ENCODE data around the gene MLC1. TPM values are rescaled to one million over a fixed set of nuclear protein-coding genes. Genes with fewer than 3 reads are reported as not detected.

The MLC1 gene
- polyA plus RNA-seq, 10 donors = 0.39 to 1.4 (median 0.78) TPM

DNA sequence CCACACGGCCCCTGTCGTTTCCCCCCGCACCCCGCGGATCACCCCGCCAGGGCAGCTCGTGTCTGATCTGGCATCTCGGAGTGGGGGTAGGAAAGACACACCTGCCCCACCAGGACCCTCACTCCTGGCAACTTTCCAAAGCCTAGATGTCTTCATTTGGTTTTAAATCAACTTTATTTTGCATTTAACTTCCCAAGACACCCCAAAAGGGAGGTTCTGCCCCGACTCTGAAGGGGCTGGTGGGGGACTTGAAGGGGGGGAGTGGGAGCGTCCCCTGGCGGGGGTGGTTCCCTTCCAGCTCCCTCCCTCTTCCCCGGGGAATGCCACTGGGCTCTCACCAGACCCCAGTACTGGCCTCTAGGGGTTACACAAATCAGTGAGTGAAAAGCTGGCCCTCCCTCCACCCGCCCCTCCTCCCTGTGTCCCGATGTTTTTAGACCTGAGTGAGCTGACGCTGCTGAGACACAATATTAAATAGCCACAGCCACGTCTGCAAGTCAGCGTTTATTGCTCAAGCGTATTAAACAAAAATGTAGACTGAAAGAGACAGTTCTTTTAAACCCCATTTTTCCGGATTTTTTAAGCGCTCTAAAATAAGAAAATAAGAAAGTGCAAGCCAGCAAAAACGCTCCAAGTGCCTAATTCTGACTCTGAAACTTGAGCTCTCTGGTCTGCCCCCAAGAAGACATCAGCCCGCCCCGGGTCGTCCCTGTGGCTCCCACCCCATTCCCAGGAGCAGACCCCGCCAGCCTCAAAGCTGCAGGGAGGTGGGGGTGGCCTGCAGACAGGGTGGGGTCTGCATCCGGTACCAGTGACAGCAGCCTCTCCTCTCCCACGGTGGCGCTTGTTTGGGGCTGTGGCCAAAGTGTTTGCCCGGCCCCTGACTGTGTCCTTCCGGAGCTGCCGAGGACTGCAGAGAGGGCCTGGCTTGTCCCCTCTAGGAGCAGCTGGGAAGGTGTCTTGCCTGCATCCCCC is 26.0 kb downstream of the MLC1 start:
- peak in 2 of 3 donors; percentile 16 to 53 for DNase-seq

DNA sequence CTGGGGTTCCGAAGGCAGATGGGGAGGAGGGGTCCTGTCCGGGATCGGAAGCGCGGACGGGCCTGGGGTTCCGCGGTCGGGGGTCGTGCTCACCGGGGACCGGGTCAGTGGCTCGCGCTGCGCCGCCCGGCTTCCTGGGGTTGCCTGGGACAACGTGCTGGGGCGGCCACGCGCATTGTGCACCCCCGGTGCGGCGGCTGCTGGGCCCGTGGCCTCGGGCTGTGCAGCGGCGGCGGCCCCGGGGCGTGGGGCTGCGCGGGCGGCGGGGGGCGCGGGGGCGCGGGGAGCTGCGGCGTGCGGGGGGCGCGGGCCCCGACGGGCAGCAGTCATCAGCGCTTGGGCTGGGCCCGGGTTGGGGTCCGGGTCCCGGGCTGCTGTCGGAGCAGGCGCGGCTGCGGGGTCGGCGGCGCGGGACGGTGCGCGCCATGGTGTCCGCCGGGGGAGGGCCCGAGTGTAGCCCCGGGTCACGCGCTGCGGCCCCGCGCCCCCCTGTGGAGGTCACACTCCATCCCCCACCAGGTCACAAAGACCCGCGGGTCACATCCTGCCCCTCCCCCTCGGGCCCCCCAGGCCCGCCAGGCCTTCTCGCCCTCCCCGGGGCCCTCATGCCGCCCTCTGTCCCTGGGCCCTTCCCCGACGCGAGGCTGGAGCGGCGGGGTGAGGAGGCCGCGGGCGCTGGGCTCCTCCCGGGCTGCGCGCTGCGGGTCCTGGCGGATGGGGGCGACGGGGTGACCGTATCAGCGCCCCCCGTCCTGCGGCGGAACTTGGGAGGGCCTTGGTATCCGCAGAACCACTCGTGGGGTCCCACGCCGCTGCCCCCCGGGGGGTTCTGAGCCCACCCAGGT is 26.9 kb downstream of the MLC1 start, which contains the start of gene TTLL8:
Gene TTLL8, minus strand, starts transcription at position 238 of the 845 bp plus-strand sequence.
- DNase-seq = no peak

DNA sequence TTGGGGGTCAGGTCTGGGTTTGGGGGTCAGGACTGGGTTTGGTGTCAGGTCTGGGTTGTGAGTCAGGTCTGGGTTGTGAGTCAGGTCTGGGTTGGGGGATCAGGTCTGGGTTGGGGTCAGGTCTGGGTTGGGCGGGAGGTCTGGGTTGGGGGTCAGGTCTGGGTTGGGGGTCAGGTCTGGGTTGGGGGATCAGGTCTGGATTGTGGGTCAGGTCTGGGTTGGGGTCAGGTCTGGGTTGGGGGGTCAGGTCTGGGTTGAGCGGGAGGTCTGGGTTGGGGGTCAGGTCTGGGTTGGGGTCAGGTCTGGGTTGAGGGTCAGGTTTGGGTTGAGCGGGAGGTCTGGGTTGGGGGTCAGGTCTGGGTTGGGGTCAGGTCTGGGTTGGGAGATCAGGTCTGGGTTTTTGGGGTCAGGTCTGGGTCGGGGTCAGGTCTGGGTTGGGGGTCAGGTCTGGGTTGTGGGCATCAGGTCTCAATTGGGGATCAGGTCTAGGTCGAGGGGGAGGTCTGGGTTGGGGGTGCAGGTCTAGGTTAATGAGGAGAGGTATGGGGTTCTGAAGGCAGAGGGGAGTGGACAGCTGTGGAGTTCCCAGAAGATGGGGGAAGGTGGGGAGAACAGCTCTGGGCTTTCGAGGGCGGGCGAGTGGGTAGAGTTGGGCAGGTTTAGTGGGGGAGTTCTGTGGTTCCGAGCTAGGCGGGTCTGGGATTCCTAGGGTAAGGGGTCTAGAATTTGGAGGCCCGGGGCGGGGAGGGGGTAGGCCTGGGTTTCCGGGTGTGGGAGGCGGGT is 27.8 kb downstream of the MLC1 start:
- DNase-seq = no peak

DNA sequence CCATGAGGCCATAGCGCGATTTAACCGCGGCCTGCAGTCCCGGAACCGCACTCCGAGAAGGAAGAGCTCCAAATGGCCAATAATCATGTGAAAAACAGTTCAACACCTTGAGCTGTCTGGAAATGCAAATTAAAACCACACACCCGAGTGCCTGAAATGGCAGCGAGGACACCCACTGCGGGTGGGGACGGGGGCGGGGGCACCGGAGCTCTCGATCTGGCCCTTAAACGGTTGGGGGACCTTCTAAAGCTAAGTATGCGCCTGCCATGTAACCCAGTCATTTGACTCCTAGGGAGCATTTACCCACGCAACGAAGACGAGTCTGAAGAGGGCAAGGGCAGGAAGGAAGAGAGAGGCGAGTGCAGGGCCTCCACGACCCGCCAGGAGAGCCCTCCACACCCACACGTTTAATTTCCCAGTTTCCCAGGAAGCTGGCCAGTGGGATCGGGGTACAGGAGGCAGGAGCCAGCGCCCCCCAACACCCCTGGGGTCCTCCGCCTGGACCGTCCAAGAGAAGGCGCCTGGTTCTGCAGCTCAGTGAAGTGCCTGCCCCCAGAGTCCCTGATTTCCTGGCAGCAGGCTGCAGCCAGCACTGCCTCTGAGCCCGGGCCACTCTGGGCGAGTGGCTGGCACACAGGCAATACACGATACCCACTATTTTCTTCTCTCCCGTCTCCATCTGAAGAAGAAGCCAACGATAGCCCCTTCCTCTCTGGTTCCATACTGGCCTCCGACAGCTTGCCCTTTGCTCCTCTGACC is 28.8 kb downstream of the MLC1 start:
- no peak for DNase-seq

DNA sequence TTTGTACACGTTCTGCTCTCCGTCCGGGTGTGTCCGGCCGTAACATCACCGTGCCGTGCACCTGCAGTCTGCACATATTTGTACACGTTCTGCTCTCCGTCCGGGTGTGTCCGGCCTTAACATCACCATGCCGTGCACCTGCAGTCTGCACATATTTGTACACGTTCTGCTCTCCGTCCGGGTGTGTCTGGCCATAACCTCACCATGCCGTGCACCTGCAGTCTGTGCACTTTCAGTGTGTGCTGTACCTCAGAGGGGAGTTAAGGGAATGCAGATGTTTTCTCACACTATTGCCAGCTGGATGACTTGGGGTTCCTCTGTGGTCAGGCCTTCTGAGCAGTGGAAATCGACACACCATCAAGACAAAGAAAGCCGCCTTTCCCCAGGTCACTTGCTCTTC is 31.4 kb downstream of the MLC1 start:
- DNase-seq = no peak

DNA sequence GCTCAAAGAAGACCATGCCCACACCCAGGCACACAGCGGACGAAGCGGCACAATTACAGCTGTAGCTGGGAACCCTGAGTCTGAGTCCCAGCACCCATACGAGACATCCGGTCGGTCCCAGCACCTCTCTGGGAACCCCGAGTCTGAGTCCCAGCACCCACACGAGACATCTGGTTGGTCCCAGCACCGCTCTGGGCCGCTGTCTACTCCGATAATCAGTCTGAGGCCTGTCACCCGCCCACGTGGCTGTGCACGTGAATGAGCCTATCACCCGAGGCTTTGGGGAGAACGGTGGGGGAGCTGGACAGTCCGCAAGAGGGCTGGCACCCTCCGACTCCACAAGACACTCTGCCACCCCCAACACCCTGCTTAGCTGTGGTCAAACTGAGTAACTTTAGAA is 33.3 kb downstream of the MLC1 start:
- DNase-seq = no peak

DNA sequence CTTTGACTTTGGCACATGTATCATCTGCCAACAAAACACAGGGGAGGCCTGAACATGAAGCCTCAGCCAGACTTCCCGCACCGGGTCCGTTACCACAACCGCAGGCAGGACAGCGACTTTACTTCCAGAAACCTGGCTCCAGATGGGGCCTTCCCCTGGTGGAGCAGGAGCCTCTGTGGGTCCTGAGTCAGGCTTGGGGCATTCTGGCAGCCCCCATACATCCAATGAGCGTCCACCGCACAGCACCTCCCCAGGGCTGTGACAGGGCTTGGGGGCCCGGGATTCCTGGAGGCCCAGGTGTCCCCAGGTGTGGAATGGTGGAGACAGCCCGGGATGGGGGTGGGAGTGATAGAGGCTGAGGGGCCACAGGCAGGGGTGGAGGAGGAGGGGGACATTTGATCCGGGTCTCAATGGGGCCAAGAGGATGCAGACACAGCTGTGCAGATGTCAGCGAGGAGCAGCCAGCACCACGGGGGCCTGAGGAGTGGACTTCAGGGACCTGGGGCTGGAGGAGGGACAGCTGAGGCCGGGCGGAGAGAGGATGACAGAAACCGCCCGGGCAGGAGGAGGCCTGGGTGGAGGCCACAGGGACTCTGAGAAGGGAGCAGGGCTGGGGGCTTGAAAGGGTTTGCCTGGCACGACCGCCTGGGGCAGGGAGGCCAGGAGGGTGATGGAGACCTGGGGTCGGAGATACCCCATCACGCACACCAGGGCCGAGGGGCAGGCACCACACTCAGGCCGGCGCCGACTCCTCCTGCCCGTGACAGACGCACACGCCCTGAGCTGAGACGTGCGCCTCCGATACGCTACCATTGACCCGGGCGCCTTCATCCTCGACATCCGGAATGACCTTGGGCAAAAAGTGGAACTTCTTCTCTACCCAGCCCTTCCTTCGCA is 35.7 kb downstream of the MLC1 start:
- DNase-seq = no peak

DNA sequence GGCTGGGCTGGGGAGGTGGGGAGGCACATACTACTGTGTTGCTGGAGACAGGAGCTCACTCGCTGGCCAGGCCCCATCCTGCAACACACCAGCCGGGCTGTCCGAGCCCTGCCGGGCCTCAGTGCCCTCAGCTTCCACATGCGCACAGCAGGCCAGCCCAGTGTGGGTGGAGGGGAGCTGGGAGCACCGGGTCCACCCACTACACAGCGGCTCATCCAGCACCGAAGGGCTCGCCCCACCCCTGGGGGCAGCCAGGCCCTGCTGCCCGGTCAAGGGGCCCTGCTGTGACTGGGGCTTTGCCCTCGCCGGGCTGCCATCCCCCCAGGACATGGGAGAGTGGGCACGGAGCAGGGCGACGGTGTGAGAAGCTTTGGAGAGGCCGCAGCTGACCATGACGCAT is 36.4 kb downstream of the MLC1 start:
- no peak for DNase-seq

DNA sequence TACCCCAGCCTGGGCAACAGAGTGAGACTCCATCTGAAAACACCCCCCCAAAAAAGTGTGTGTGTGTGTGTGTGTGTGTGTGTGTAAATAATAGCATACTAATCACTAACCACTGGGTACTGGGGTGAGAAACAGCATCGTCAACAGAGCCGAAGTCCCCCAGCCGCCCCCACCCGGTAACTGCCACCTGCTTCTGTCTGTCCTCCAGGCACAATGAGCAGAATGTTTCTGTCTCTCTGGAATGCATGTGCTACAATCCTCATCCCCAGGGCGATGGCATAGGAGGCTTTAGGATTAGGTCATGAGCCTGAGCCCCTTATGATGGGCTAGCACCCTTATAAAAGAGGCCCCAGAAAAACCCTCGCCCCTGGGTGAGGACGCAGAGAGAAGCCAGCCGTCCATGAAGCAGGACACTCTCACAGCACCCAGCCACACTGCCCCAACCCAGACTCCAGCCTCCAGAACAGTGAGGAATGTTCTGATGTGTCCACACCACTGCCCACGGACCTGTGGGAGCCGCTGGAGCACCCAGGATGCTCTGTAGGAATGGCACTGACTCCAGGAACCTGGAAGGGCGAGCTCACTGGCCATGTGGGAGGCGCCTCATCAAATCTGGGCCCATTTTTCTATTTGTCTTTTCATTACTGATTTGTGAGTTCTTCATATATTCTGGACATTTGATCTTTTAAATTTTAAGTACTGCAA is 37.0 kb downstream of the MLC1 start:
- DNase-seq = peak in 1 of 3 donors; percentile 37

DNA sequence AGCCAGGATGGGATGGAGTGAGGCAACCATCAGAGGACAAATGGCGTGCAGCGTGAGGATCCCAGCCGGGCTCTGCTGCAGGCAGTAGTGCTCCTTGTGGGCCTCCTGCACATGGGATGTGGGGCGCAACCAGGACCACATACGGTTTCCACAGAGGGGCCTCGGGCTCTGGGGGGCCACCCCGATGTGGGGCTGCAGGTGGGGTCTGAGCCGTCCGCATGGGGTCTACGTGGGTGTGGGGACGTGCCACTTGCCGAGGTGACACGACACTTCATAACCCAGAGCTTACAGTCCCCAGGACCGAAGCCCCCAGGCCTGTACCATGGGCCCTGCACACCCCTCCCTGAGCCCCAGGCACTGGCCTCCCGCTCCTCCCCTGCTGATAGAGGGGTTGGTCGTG is 37.9 kb downstream of the MLC1 start:
- DNase-seq = no peak

DNA sequence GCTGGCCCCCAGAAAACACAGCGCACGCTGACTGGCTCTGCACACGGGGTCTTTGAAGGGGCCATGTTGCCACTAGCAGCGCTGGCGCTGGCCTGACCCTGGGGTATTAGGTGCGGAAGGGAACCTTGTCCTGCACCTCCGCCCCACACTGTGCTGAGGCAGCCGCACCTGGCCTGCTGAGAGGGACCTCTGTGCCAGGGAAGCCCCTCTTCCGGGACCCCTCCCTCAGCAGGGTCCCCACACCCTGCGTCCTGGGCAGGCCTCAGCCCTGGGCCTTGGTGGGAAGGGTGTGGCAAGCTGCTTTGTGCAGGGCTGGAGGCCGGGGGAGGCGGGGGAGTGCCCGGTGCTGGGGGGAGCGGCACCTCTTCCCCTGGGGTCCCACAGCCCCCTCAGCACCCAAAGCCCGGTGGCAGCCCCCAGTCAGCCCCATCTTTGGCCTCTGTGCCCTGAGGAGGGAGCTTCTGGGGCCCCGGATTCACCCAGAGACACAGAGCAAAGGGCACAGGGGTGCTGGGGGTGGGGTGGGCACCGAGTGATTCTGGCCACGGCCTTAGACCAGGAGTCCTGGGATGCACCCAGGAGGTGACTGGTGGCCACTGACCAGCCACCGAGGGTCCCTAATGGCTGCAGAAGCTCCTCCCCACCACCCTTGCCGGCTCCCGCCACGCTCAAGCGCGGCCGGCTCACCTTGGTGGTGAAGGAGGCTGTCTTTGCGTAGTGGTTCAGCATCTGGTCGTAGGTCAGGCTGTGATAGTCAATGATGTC is 38.6 kb downstream of the MLC1 start:
- DNase-seq = no peak

DNA sequence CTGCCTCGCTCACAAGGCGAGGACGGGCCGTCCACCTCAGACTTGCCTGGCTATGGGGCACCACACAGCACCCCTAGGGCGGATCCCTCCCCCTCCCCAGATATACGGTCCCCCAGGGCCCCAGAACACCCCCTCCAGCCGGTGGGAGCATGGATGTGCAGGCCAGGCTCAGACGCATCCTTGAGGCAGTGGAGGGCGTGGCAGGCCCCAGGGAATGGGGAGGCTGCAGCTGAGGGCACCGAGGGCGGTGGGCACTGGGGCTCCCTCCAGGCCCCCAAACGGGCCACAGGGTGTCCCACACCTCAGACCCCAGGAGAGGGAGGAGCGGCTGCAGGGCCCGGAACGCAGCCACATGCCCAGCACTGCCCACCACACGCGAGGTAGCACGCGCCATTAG is 39.2 kb downstream of the MLC1 start:
- DNase-seq = no peak

DNA sequence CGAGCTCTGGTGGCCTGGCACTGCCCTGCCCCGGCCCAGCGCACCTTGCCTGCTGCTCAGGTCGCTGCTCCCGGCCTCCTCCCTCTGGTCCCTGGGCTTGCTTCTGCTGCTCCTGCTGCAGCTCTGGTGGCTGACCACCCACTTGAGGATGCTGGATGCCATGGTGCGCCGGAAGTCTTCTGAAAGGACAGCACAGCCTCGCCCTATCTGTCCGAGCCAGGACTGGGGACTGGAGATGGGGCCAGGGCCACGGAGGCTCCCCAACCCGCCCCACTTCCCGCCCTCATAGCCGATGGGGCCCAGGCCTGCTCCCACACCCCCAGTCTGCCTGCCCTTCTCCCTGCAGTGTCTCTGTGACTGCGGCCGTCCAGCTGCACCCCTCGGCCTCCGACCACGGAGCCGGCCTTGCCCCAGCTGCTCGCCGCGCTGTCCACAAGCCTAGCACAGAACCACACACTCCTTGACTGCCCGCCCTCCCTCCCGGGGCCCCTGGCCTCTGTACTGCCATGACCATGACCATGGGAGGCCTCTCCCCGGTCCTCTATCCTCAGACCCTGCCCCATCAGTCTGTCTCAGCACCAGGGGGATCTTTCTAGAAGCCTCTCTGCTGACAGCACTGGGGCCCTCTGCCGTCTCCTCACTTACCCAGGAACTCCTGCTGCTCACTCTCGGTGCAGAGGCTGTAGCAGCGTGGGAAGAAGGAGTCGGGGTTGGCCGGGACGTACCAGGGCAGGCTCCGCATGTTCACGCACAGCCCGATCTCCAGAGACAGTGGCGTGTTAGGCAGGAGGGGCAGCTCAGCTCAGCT is 39.8 kb downstream of the MLC1 start:
- DNase-seq = no peak

DNA sequence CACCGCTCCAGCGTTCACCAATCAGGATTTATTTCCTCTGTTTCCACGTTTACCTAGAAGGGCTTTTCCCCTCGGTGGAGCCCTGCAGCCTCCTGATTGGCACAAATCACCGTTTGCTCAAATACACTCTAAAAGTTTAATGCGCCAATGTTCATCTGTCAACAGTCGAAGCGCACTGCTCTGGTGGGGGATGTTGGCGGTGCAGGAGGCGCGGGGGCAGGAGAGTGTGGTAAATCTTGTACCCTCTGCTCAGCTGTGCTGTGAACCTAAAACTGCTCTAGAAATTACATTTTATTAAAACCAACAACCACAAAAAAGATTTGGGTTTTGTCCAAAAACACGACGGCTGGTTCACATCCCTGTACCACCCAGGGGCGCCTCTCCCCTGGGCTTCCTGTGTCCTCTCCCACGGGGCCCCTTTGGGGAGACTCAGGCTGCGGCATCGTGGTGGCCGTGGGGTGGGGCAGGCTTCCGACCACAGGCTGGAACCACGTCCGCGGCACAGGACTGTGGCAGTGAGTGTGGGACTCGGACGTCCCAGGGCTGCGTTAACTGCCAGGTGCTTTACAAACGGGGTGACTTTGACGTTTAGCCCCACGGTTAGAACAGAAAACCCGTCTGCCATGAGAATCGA is 40.6 kb downstream of the MLC1 start:
- DNase-seq = no peak

DNA sequence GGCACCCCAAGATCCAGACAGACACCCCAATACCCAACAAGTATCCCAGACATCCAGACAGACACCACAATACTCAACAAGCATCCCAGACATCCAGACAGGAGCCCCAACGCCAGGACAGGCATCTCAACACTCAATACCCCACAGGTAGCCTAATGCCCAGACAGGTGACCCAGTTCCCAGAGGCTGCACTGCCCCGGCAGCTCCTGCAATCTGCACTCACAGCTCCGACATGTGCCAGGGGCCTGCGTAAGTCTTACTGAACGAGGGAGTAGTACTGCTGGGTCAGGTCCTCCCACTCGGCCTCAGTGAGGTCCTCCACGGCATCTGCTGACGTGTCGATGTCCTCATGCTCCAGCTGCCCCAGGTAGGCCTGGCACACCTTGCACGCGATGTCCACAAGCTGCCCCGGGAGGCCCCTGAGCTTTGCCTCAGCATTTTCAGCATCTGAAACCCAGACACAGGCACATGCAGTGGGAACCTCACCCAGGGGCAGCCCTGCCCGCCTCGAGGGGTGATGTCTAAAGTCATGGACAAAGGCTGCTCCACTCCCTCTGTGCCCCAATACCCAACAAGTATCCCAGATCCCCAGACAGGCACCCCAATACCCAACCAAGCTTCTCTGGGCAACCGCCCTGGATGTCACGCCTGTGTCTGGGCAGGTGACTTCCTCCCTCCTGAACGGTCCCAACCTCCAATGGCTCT is 43.7 kb downstream of the MLC1 start:
- DNase-seq = no peak

DNA sequence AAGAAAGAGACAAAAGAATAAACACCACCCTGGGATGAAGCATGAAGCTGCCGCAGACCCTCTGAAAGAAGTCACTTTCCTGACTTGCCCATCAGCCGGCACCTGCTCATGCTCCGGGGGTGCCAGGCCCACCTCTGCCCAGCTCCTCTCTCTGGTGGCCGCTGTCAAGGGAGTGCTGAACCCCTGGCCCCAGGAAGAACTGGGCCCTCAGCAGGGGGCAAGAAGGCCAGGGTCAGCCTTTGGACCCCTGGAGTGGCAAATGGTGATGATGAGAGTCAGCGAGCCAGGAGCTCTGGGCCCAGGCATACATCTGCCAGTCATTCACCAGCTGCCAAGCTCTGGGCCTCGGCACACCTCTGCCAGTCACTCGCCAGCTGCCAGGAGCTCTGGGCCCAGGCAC is 44.5 kb downstream of the MLC1 start:
- DNase-seq = no peak
